VCaP (cell line): ENCODE data around the gene HMCN1.
"Not testable (repeated sequence)": the region's sequence is repeated elsewhere in the genome, so short reads cannot be mapped to it uniquely, and the experiment has no call there.

Source experiments
- H3K27ac ChIP-seq: fragments of 450-650 bp; 2 replicates; pipeline ENCODE4 v1.5.1; 2017
- CTCF ChIP-seq: fragments of 450-650 bp; conservative IDR thresholded peaks from 2 replicates; pipeline ENCODE4 v1.5.1; 2017; ENCODE audit warnings: mild to moderate bottlenecking, moderate library complexity

HMCN1 gene

GRCh38 chr1:186152620-186153239 is 418.5 kb downstream of the HMCN1 start:
- H3K27ac ChIP-seq = no peak overlapping the region
- no peak for TF ChIP-seq CTCF

GRCh38 chr1:186154651-186155050 is 420.5 kb downstream of the HMCN1 start:
- no peak for TF ChIP-seq CTCF
- H3K27ac ChIP-seq = no peak overlapping the region

GRCh38 chr1:186155594-186155993 is 421.4 kb downstream of the HMCN1 start:
- H3K27ac ChIP-seq = no peak overlapping the region
- peak; percentile 72 for TF ChIP-seq CTCF

GRCh38 chr1:186162895-186163294 is 428.7 kb downstream of the HMCN1 start:
- not testable (repeated sequence) for H3K27ac ChIP-seq

GRCh38 chr1:186164773-186165172 is 430.6 kb downstream of the HMCN1 start:
- no peak for TF ChIP-seq CTCF

GRCh38 chr1:186165303-186165702 is 431.1 kb downstream of the HMCN1 start:
- no peak for TF ChIP-seq CTCF
- H3K27ac ChIP-seq = no peak overlapping the region

More at GRCh38 chr1:186164773-186165172, 430.6 kb downstream of the HMCN1 start:
- no peak overlapping the region for H3K27ac ChIP-seq

GRCh38 chr1:186167096-186167668 is 433.0 kb downstream of the HMCN1 start:
- no peak for TF ChIP-seq CTCF
- no peak overlapping the region for H3K27ac ChIP-seq

GRCh38 chr1:186175588-186175987 is 441.4 kb downstream of the HMCN1 start:
- no peak for TF ChIP-seq CTCF

More at GRCh38 chr1:186175588-186175987, 441.4 kb downstream of the HMCN1 start:
- H3K27ac ChIP-seq = no peak overlapping the region
